HL-60/S4 treated with retinoic acid at 250 ng/mL for 4 days and 3 days (cell line): ENCODE data around the gene THOC6.

Source experiments
- in situ Hi-C: fragments of 300-500 bp; cut with MboI; formaldehyde crosslinking; loops from 2 replicates; pipeline ENCODE4 v1.7.0; 2022; ENCODE audit warnings: low sequenced_read_pairs

Gene THOC6

DNA sequence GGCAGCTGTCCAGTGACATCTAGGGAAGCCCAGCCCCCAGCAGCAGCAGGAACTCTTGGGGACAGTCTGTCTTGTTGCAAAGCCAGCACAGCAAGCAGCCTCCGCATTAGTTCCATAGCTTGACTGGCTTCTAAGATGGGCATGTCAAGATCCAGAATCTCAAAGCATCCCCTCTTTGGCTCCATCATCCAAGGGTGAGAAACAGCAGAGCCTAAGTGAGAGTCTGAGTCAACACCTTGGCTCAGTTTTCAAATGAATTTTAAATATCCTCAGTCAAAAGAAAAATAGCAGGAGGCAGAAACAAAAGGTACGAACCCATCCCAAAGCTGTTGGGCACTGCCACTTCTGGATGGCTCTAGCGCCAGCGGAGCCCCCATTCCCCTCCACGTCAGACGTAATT is 8.9 kb upstream of the THOC6 start:
- in situ Hi-C loops = no loop called here

DNA sequence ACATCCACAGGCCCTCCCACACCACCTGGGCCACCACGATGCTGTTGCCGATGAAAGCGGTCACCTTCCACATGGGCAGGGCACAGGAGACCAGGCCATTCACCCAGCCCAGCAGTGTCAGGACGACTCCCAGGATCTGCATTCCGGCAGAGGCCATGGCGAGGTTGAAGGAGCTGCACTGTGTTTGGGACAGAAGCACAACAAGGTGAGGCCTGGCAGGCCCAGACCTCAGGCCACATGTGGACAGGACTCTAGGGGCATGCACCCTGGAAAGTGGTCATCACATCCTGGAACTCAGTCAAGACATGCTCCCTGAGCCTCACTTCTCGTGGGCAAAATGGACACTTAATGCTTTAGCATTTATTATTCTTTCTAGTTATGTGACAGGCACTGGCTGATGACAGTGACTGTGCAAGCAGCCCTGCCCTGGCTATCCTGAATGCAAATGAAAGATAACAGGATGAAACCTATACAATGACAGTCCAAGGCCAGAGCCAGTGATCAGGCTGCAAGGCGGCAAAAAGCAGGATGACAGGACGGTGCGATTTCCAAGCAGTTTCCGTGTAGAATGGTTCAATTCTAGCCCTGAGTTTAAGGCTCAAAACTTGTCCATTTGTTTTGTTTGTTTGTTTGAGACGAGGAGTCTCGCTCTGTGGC is 7.8 kb upstream of the THOC6 start:
- in situ Hi-C loops = no loop called here

DNA sequence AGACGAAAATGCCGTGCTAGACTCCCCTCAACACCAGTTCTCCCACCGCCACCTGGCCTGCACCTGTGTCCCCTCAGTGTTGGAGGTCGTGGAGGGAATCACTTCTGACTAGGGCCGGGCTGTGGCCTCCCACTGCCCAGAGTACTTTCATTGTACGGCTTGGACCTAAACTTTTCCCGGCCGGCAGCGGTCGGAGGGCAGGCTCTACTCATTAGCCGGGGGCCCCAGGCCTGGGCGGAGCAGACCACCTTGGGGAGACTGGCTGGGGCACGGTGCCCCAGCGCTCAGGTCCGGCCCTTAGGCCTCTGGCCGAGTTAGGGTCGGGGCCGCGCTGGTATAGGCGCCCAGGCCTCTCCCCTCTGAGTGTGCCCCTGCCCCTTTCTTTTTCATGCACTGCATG is 6.5 kb upstream of the THOC6 start:
- in situ Hi-C loops = no loop called here

DNA sequence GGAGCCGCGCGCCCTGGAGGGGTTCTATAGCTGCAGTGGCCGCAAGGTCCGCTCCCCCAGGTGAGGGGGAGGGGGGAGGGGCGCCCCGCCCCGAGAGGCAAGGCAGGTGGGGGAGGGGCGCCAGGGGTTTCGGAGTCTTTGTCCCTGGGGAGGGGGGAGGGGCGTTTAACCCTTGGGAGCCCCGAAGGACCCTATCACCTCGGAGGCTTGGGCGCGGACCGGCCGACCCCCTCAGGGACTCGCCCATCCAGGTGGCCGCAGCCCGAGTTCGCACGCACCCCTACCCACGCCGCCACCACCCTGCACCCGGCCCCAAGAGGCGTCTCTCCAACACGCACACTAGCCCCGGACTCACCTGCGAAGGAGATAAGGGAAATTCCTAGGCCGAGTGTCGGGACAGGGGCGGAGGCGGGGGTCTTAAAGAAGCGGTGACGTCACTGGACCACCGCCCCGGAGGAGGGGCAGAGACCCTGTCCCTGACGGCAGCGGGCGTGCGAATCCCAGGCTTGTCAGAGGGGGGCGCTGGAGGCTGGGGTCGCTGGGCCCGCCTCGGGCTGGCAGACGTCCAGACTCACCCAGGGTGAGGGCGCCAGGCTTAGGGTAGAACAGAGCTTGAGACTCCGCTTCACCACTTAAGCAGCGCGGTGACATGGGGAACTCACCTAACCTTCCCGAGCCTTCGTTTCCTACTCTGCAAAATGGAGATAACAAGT is 5.9 kb upstream of the THOC6 start, which contains the start of gene CLDN6:
Gene CLDN6, minus strand, starts transcription at position 390 of the 713 bp plus-strand sequence. CDS start 2,162 bp downstream, outside the sequence.
- in situ Hi-C loops = no loop called here

DNA sequence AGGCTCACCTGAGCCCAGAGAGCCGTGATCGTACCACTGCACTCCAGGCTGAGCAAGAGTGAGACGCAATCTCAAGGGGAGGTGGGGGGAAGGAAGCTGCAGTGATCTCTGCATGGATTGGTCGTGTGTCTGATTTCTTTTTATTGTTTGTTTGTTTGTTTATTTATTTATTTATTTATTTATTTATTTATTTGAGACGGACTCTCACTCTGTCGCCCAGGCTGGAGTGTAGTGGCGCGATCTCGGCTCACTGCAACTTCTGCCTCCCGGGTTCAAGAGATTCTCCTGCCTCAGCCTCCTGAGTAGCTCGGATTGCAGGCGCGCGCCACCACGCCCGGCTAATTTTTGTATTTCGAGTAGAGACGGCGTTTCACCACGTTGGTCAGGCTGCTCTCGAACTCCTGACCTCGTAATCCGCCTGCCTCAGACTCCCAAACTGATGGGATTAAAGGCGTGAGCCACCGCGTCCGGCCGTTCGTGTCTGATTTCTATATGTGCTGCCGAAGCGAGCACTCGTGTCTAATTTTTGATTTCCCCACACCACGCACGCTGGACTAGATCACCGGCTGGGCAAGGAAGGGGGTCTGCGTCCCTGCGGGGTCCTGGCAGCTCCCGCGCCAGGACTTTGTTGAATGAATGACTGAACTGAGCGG is 4.1 kb upstream of the THOC6 start:
- in situ Hi-C loops = no loop called here

DNA sequence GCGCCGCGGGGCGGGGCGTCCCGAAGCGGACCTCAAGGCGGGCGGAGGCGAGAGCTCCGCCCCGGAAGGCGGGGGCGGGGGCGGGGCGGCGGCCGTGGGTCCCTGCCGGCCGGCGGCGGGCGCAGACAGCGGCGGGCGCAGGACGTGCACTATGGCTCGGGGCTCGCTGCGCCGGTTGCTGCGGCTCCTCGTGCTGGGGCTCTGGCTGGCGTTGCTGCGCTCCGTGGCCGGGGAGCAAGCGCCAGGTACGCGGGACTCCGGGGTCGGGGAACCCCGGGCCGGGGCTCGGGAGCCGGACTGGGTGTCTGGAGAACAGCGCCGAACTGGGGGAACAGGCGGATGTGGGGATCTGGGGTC is 3.6 kb upstream of the THOC6 start, which contains the start of gene TNFRSF12A:
Gene TNFRSF12A, plus strand, starts transcription at position 122 of the 357 bp plus-strand sequence. Its CDS starts 30 bp downstream, at position 152.
- in situ Hi-C loops = no loop called here

DNA sequence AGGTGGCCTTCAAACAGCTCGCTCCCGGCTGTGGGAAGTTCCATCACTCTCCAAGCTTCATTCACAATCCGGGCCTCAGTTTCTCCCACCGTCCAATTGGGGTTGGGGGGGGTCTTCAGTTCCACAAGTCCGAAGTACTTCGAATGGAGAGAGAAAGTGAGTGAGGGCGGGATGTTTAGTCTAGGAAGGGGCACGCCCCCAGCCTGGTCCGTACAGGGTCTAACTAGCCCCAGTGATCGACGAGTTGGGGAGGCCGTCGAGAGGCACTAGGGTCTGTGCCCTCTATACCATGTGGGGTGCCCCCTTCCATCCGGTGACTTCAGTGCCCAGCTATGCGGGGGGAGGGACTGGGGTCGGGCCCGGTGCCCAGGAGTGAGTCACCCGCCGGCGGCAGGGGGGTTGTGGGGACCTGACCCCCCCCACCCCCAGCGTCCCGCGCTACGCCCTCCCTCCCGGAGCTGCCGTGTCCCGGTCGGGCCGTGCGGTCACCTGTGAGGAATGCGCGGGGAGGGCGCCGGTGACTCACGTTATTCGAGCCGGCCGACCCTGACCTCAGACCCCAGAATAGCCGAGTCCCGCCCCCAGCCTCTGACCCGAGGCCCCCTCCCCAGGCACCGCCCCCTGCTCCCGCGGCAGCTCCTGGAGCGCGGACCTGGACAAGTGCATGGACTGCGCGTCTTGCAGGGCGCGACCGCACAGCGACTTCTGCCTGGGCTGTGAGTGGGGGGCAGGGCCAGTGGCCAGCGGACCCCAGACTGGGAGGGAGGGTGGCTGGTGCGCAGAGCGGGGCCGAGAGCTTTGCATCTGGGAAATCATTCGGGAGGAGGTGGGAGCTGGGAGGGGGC is 3.0 kb upstream of the THOC6 start:
- in situ Hi-C loops = no loop called here

DNA sequence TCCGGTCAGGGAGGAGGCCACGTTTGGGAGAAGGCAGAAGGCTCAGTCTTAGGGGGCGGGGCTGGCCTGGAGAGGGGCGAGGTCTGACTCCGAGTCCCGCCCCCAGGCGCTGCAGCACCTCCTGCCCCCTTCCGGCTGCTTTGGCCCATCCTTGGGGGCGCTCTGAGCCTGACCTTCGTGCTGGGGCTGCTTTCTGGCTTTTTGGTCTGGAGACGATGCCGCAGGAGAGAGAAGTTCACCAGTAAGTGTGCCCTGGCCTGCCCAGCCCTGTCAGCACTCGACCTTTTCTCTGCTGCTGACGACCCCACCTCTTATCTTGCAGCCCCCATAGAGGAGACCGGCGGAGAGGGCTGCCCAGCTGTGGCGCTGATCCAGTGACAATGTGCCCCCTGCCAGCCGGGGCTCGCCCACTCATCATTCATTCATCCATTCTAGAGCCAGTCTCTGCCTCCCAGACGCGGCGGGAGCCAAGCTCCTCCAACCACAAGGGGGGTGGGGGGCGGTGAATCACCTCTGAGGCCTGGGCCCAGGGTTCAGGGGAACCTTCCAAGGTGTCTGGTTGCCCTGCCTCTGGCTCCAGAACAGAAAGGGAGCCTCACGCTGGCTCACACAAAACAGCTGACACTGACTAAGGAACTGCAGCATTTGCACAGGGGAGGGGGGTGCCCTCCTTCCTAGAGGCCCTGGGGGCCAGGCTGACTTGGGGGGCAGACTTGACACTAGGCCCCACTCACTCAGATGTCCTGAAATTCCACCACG is 2.2 kb upstream of the THOC6 start:
- in situ Hi-C loops = no loop called here

DNA sequence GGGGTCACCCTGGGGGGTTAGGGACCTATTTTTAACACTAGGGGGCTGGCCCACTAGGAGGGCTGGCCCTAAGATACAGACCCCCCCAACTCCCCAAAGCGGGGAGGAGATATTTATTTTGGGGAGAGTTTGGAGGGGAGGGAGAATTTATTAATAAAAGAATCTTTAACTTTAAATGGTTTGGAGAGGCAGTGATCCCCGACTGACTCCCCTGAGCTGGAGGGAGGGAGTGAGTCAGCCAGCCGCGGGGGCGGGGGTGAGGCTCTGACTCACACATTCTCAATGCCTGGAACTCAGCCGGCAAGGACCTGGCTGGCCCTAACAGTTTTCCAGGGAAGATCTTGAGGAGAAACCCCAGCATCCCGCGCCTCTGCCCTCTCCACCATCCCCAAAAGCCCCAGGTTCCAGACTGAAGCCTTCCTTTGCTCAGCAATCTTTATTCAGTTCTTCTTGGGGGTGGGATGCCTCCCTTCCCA is 1.6 kb upstream of the THOC6 start:
- in situ Hi-C loops = no loop called here

DNA sequence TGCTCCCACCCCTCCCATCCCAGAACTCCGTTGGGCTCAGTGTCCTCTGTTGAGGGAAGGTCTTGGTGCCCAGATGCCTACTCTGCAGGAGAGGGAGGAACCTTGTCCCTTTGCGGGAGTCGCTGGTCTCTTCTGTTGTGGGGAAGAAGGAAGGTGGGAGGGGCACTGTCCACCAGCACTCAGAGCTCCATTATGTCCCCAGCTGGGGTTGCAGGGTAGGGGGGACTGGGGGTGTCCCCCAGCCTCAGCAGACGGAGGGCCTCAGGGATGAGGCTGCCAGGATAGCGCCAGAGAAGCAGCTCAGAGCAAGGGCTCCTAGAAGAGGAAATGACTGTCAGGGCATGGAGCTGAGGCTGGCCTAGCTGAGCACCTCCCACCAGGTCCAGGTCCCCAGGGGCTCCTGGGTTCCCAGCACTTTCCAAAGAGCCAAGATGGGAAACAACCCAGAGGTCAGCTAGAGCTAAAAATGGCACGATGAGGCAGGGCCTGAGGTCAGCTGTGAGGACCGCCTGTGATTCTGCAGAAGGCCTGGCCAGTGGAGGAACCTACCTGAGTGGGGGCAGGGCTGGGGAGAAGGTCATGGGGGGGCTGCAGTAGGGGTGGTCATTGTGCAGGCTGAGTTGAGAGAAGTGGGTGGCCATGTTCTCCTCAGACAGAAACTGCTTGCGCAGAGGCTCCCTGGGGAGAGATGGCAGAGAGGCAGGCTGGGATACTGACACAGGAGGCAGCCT is 986 bp upstream of the THOC6 start:
- in situ Hi-C loops = no loop called here

DNA sequence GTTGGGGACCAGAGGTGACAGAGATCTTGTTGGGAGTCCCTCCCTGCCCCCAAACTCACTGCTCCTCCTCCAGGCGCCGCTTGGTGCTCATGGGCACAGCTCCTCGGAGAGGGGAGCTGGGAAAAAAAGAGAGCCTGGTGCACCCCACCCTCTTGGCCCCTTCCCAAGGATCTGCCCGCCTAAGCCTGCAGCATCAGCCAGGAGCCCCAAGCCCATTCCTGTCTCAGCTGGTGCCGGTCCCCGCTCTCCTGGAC is 493 bp upstream of the THOC6 start:
- in situ Hi-C loops = no loop called here

DNA sequence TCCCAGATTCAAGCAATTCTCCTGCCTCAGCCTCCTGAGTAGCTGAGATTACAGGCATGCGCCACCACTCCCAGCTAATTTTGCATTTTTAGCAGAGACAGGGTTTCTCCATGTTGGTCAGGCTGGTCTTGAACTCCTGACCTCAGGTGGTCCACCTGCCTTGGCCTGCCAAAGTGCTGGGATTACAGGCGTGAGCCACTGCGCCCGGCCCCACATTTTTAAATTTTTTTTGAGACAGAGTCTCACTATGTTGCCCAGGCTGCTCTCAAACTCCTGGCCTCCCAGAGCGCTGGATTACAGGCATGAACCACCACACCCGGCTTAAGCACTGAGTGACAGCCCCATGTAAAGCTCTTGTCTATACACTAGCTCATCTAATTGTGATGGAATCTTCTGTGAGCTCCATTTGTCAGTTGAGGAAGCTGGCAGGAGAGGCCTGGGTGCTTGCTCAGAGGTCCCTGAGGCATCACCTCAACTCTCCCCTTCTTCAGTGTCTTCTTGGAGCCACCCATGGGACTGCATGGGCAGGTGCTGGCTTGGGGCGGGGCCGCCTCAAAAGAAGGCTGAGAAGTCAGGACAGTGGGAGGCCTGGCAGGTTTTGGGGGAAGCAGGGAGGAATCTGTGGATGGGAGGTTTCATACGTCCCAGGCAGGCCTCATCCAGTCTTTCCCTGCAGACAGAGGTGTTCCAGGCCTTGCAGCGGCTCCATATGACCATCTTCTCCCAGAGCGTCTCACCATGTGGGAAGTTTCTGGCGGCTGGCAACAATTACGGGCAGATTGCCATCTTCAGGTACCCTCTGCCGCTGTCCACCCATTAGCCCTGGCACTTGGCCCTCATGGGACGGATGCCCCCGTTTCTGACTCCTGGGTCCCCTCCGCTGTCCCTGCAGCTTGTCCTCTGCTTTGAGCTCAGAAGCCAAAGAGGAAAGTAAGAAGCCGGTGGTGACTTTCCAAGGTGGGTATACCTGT is 1.5 kb downstream of the THOC6 start:
- in situ Hi-C loops = no loop called here

DNA sequence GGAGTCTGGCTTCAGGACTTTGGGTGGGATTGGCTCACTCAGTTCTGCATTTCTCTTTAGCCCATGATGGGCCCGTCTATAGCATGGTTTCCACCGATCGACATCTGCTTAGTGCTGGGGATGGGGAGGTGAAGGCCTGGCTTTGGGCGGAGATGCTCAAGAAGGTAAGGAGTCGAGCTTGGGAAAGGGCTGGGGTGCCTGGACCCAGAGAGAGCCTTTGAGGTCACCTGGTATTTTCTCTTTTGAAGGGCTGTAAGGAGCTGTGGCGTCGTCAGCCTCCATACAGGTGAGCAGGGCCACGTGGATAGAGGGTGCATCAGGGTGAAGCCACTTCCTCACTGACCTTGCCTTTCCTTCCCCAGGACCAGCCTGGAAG is 2.2 kb downstream of the THOC6 start:
- in situ Hi-C loops = no loop called here

DNA sequence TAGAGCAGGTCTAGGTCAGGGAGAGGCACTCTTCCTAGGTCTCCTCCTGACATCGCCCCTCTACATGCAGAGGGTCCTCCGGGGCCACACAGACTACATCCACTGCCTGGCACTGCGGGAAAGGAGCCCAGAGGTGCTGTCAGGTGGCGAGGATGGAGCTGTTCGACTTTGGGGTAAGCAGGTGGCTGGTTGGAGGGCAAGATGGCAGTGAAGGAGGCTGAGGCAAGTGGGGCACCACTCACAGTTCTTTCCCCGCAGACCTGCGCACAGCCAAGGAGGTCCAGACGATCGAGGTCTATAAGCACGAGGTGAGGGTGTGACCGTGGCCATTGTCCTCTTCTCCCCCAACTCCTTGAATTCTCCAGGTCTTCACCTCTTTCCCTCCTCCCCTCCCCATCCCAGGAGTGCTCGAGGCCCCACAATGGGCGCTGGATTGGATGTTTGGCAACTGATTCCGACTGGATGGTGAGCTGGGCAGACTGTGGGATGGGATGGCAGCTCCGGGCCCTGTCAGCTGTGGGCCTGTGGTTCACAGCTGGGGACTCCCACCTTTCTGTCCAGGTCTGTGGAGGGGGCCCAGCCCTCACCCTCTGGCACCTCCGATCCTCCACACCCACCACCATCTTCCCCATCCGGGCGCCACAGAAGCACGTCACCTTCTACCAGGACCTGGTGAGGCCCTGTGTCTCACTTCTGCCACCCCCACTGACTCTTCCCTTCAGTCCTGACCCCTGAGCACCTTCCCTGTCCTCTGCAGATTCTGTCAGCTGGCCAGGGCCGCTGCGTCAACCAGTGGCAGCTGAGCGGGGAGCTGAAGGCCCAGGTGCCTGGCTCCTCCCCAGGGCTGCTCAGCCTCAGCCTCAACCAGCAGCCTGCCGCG is 3.0 kb downstream of the THOC6 start:
- in situ Hi-C loops = no loop called here

DNA sequence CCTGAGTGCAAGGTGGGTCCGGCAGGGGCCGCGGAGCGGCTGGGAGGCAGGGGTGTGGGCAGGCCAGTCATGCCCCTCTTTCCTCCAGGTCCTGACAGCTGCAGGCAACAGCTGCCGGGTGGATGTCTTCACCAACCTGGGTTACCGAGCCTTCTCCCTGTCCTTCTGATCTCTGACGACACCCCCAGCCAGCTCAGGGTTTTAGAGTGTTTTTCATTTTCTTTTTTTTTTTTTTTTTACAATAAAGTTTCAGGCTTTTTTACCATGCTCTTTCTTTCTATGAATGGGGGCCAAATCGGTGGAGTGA is 3.6 kb downstream of the THOC6 start:
- in situ Hi-C loops = no loop called here

DNA sequence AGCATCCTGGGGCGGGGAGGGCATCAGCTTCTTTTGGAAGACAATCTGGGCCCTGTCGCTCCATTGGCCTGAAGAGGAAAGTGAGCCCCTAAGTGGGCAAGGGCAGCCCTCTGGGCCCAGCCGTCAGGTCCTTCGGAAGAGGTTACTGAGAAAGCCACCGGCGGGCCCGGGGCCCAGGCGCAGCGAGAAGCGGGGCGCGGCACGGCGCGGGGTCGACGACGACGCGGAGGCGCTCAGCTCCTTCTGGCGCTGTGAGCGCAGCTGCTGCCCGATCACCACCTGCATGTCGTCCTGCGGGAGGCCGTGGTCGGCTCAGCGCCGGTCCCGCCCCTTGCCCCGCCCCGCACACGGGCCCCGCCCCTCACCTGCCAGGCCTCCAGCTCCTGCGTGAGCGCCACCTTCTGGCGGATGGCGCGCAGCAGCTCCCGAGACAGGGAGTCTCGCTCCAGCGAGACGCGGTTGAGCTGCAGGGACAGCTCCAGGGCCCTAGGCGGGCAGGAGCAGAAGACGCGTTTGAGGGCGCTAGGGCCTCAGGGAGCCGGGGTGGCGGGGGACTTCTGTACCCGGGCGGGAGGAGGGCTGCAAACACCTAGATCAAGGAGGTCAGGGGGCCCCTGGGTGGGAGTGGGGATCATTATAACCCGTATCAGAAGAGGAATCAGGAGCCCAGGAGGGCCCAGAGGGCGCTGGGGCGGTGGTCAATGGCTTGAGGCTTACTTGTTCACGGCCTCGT is 4.3 kb downstream of the THOC6 start:
- in situ Hi-C loops = no loop called here

DNA sequence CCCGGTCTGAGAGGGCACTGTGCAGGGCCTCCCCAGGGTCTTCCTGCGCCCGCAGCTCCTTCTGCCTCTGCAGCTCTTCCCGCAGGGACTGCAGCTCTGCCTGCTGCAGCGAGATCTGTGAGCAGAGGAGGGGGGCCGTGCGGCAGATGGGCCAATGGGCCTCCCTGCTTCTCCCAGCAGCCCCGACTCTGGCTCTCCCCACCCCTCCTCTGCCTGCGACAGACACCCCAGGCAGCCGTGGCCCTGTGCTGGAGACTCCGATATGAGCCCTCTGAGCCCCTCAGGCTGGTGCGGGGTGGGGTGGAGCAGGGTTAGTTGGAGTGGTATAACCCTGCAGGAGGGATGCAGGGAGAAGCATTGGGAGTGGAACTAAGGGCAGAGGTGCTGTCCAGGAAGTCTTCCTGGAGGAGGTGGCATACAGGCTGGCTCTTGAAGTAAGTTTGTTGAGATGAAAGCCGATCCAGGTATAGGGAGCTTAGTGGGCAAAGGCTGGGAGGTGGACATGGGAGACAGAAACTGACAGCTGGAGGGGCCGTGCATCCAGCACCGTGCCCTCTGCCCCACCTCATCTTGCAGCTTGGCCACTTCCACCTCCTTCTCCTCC is 5.0 kb downstream of the THOC6 start:
- in situ Hi-C loops = no loop called here
